ENCODE measurements around the gene SHANK2. TPM values are rescaled to one million over a fixed set of nuclear protein-coding genes. Genes with fewer than 3 reads are reported as not detected.

Gene SHANK2
- total RNA-seq, 1 experiment from 2014 or later: under 0.01 TPM

DNA sequence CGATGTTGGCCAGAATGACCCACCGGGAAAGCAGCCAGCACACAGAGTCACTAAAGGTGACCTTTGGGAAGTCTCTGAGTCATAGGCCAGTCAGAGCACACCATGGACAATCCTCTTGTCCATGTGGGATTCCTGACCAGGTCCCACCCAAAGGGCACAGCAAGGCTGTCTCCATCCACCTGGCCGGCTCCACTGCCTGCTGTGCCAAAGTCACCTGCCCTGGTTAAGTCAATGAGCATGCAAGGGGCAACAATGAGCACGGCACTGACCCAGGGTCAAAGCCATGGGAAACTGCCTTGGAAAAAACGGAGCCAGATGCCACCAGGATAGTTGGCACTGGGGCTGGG lies 49.8 kb downstream of the SHANK2 start:
- DNase-seq (ENCODE audit: low read depth): no peak

Other genes starting within 250 kb of the SHANK2 start
- gene DHCR7, start 195.8 kb upstream of the SHANK2 start, total RNA-seq (2014; rRNA removed; shearing (Covaris generic)): 24.1 and 24.4 TPM in 2 replicates
- 29.0 and 36.9 TPM in 2 replicates for gene NADSYN1, start 200.6 kb upstream of the SHANK2 start, total RNA-seq (2014; rRNA removed; shearing (Covaris generic))